GM10266 (cell line): ENCODE data around the gene MAFF.
"Not testable (repeated sequence)": the region's sequence is repeated elsewhere in the genome, so short reads cannot be mapped to it uniquely, and the experiment has no call there.

Experiments
- DNase-seq: peaks from one replicate; pipeline ENCODE4 v3.0.0; 2012; ENCODE audit errors: extremely low spot score
- CTCF ChIP-seq: IDR thresholded peaks from 2 replicates; pipeline ENCODE4 v1.5.1; 2012; ENCODE audit warnings: mild to moderate bottlenecking, low read depth; ENCODE audit not compliant: control insufficient read depth, insufficient read depth; ENCODE audit errors: missing control alignments

MAFF gene

GRCh38 chr22:38230108-38230825 lies 28.5 kb downstream of the MAFF start:
- peak; percentile 63 for DNase-seq

GRCh38 chr22:38230916-38231315 lies 29.1 kb downstream of the MAFF start:
- no peak for TF ChIP-seq CTCF
- no peak for DNase-seq

More at GRCh38 chr22:38230108-38230825, 28.5 kb downstream of the MAFF start:
- peak; percentile 56 for TF ChIP-seq CTCF

GRCh38 chr22:38232196-38232595 lies 30.4 kb downstream of the MAFF start:
- TF ChIP-seq CTCF = no peak
- no peak for DNase-seq

- no peak for TF ChIP-seq CTCF
- DNase-seq = no peak
Observed at GRCh38 chr22:38233427-38233826, 31.6 kb downstream of the MAFF start.

- DNase-seq = not testable (repeated sequence)
Observed at GRCh38 chr22:38233856-38234255, 32.1 kb downstream of the MAFF start.

GRCh38 chr22:38235240-38235850 lies 33.6 kb downstream of the MAFF start:
- DNase-seq = no peak
- no peak for TF ChIP-seq CTCF

GRCh38 chr22:38236786-38237185 lies 35.0 kb downstream of the MAFF start:
- no peak for TF ChIP-seq CTCF
- no peak for DNase-seq
